Keratinocyte (primary cell): ENCODE data around the gene GEN1. TPM values are rescaled to one million over a fixed set of nuclear protein-coding genes. Genes with fewer than 3 reads are reported as not detected.
A peak's percentile ranks its signal among the peaks of the same experiment; 100 is the strongest.

Experiments
- DNase-seq: peaks from one replicate; pipeline ENCODE4 v3.0.0-alpha.2; 2011; ENCODE audit warnings: low read depth, missing footprints, low spot score
- FAIRE-seq: peaks from 2 replicates; lab custom pipeline; 2011; peaks lifted over from hg19 to GRCh38; lab: Jason Lieb, UNC
- H2AFZ ChIP-seq: 2 replicates; pipeline ENCODE4 v1.6.0; 2012; ENCODE audit warnings: low read length, control low read depth, inconsistent platforms; ENCODE audit not compliant: control insufficient read depth
- H3K27ac ChIP-seq: 2 replicates; pipeline ENCODE4 v1.5.1; 2011; ENCODE audit warnings: low read length; ENCODE audit not compliant: control insufficient read depth, insufficient read depth
- H3K27me3 ChIP-seq: 3 replicates; pipeline ENCODE4 v1.6.0; 2011; ENCODE audit warnings: low read length; ENCODE audit not compliant: control insufficient read depth, insufficient read depth; ENCODE audit errors: extremely low read depth
- H3K36me3 ChIP-seq, 2 experiments: 2 replicates in 1 of 2; 3 replicates in 1 of 2; pipeline ENCODE4 v1.5.1; 2011; ENCODE audit warnings: low read length in 2 of 2, mild to moderate bottlenecking in 1 of 2; ENCODE audit not compliant: control insufficient read depth in 2 of 2, insufficient read depth in 2 of 2; ENCODE audit errors: extremely low read depth in 1 of 2
- H3K4me1 ChIP-seq: 3 replicates; pipeline ENCODE4 v1.5.1; 2011; ENCODE audit warnings: low read length; ENCODE audit not compliant: control insufficient read depth, insufficient read depth; ENCODE audit errors: extremely low read depth
- H3K4me2 ChIP-seq: 3 replicates; pipeline ENCODE4 v1.6.0; 2011; ENCODE audit warnings: low read depth, low read length; ENCODE audit not compliant: control insufficient read depth, insufficient read depth; ENCODE audit errors: extremely low read depth
- H3K4me3 ChIP-seq, 3 experiments: fragments of 200-600 bp in 1 of 3; sonication (generic) in 1 of 3; 2 replicates in 2 of 3; 3 replicates in 1 of 3; pipeline ENCODE4 v1.5.1; 2011 to 2016; ENCODE audit warnings: low read length in 3 of 3, mild to moderate bottlenecking in 3 of 3, control low read depth in 2 of 3, inconsistent platforms in 1 of 3, low read depth in 1 of 3, mixed read lengths in 1 of 3, mixed run types in 1 of 3, moderate library complexity in 1 of 3; ENCODE audit not compliant: control insufficient read depth in 2 of 3, insufficient read depth in 2 of 3; ENCODE audit errors: extremely low read depth in 1 of 3
- H3K79me2 ChIP-seq: 2 replicates; pipeline ENCODE4 v1.6.0; 2012; ENCODE audit warnings: low read length; ENCODE audit not compliant: control insufficient read depth, insufficient read depth
- H3K9ac ChIP-seq: 3 replicates; pipeline ENCODE4 v1.6.0; 2011; ENCODE audit warnings: low read length; ENCODE audit not compliant: control insufficient read depth, insufficient read depth; ENCODE audit errors: extremely low read depth
- H3K9me1 ChIP-seq: 3 replicates; pipeline ENCODE4 v1.6.0; 2011; ENCODE audit warnings: low read length; ENCODE audit not compliant: control insufficient read depth, insufficient read depth; ENCODE audit errors: extremely low read depth
- H3K9me3 ChIP-seq: 2 replicates; pipeline ENCODE4 v1.5.1; 2012; ENCODE audit warnings: low read depth, low read length; ENCODE audit not compliant: control insufficient read depth
- H4K20me1 ChIP-seq: 3 replicates; pipeline ENCODE4 v1.6.0; 2011; ENCODE audit warnings: low read length; ENCODE audit not compliant: control insufficient read depth, insufficient read depth; ENCODE audit errors: extremely low read depth
- EZH2 ChIP-seq: IDR thresholded peaks from one replicate; pipeline ENCODE4 v1.6.1; 2012; ENCODE audit warnings: inconsistent platforms, mild to moderate bottlenecking, low read length, moderate library complexity
- dilution Hi-C: fragments of 300-500 bp; cut with MboI; formaldehyde crosslinking; loops from one replicate; pipeline ENCODE4 v1.7.0; 2020; ENCODE audit warnings: low sequenced_read_pairs; ENCODE audit not compliant: extremely low pct_ligation_motif_present
- polyA plus RNA-seq, 5 experiments: library from polyadenylated mRNA; depleted of rRNA in 3 of 5; stranded (reverse) in 3 of 5; stranded (forward) in 1 of 5; unstranded in 1 of 5; fragments of >200 nt; gene quantifications; 1 replicate in 1 of 5; 2 replicates in 3 of 5; 3 replicates in 1 of 5; pipeline versions ENCODE4 v1.2.1 to v1.2.3, GENCODE V29; 2011 to 2012; ENCODE audit warnings: missing spikeins in 2 of 5, low read depth in 1 of 5, low replicate concordance in 1 of 5
- TF ChIP-seq, protein P1 (sequence below), 3 experiments: IDR thresholded peaks in 1 of 3; conservative IDR thresholded peaks in 1 of 3; optimal IDR thresholded peaks in 1 of 3; 2 replicates in 2 of 3; 3 replicates in 1 of 3; pipeline versions ENCODE3 to v1.5.1; 2011; ENCODE audit warnings: low read length in 3 of 3, mild to moderate bottlenecking in 3 of 3, moderate library complexity in 2 of 3, control low read depth in 1 of 3, inconsistent platforms in 1 of 3; ENCODE audit not compliant: insufficient read depth in 2 of 3; ENCODE audit errors: extremely low read depth in 1 of 3

GEN1 gene
- polyA plus RNA-seq, 1 donor (not counting 4 experiments of a cell fraction or from before 2014, with no cell fraction given) = 17.2 TPM

DNA sequence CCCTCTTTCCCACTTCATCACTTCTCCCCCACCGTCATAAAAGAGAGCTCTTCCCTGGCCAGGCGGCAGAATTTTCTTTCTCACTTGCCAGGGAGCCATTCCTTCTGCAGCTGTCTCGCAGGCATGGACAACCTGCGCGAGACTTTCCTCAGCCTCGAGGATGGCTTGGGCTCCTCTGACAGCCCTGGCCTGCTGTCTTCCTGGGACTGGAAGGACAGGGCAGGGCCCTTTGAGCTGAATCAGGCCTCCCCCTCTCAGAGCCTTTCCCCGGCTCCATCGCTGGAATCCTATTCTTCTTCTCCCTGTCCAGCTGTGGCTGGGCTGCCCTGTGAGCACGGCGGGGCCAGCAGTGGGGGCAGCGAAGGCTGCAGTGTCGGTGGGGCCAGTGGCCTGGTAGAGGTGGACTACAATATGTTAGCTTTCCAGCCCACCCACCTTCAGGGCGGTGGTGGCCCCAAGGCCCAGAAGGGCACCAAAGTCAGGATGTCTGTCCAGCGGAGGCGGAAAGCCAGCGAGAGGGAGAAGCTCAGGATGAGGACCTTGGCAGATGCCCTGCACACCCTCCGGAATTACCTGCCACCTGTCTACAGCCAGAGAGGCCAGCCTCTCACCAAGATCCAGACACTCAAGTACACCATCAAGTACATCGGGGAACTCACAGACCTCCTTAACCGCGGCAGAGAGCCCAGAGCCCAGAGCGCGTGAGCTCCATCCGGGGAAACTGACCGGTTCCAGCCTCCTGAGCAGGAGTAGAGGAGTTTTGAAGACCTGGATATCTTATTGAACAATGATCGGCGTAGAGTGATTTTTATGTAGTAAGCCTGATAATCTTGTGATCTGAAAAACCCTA lies 62.7 kb downstream of the GEN1 start, which contains the start of gene MSGN1:
MSGN1 (plus strand) TSS at position 65 of the 850 bp plus-strand sequence; CDS start at position 124, 59 bp downstream.
- H3K36me3 ChIP-seq = no peaks in the 10 kb centered on the region
- peak within 1 kb of the TSS; percentile 64 for H3K9ac ChIP-seq
- peak within 1 kb of the TSS; percentile 51 for H2AFZ ChIP-seq
- peak within 1 kb of the TSS; percentile 96 for H3K27ac ChIP-seq
- peaks cover 46% of the 10 kb centered on the region for H3K4me1 ChIP-seq
- peak within 1 kb of the TSS in 2 of 3 experiments; percentile 12 to 16 for H3K4me3 ChIP-seq
- TF ChIP-seq, protein P1, sequence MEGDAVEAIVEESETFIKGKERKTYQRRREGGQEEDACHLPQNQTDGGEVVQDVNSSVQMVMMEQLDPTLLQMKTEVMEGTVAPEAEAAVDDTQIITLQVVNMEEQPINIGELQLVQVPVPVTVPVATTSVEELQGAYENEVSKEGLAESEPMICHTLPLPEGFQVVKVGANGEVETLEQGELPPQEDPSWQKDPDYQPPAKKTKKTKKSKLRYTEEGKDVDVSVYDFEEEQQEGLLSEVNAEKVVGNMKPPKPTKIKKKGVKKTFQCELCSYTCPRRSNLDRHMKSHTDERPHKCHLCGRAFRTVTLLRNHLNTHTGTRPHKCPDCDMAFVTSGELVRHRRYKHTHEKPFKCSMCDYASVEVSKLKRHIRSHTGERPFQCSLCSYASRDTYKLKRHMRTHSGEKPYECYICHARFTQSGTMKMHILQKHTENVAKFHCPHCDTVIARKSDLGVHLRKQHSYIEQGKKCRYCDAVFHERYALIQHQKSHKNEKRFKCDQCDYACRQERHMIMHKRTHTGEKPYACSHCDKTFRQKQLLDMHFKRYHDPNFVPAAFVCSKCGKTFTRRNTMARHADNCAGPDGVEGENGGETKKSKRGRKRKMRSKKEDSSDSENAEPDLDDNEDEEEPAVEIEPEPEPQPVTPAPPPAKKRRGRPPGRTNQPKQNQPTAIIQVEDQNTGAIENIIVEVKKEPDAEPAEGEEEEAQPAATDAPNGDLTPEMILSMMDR (optimal IDR thresholded peaks at IDR 0.05 in 1 of 3, IDR thresholded peaks at IDR 0.05 in 1 of 3, conservative IDR thresholded peaks at IDR 0.05 in 1 of 3; ENCODE audit: extremely low read depth in 1 of 3, insufficient read depth in 2 of 3, low read length in 3 of 3) = no peak
- no peak for TF ChIP-seq EZH2
- H3K9me1 ChIP-seq = no peaks in the 10 kb centered on the region
- FAIRE-seq (no peak), DNase-seq (no peak)
- H3K4me2 ChIP-seq = peak within 1 kb of the TSS; percentile 79
- dilution Hi-C loops = no loop called here
- H3K27me3 ChIP-seq = no peaks in the 10 kb centered on the region
- H3K79me2 ChIP-seq = no peaks in the 10 kb centered on the region
- H3K9me3 ChIP-seq = no peaks in the 10 kb centered on the region
- no peaks in the 10 kb centered on the region for H4K20me1 ChIP-seq

DNA sequence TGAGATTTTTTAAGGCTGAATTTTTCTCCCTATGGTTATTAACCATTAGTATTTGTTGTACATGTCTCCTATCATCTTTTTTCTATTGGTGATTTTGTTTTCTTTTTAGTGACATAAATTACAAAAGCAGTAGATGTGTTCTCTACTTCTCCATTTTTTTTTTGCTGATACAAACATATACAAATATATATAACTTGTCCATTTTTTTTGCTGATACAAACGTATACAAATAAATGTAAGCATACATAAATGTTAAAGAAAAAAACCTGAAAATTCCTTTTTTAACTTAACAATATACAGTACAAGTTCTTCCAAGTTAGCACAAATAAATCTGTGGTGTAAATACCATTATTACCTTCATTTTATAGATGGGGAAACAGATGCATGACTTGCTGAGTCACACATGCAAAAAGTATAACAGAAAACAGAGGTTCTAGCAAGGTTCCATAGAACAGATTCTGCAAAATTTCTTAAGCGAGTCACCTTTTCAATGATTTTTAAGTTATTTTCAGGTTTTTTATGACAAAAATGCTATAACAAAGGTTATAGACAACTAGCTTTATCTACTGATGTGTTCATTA lies 64.4 kb downstream of the GEN1 start:
- Histone ChIP-seq H3K4me3 (no peak overlapping the region), H3K79me2 (no peaks in the 10 kb centered on the region), H3K4me1 (peaks cover 35% of the 10 kb centered on the region), H3K9ac (no peak overlapping the region), H3K36me3 (no peaks in the 10 kb centered on the region), H3K9me3 (no peaks in the 10 kb centered on the region), H3K27ac (no peak overlapping the region), H3K4me2 (no peak overlapping the region), H2AFZ (no peak overlapping the region), H4K20me1 (no peaks in the 10 kb centered on the region), H3K27me3 (no peaks in the 10 kb centered on the region), H3K9me1 (no peaks in the 10 kb centered on the region)
- no peak for DNase-seq
- TF ChIP-seq, protein P1 (optimal IDR thresholded peaks at IDR 0.05 in 1 of 3, IDR thresholded peaks at IDR 0.05 in 1 of 3, conservative IDR thresholded peaks at IDR 0.05 in 1 of 3; ENCODE audit: extremely low read depth in 1 of 3, insufficient read depth in 2 of 3, low read length in 3 of 3) = no peak
- no peak for TF ChIP-seq EZH2
- dilution Hi-C loops = no loop called here
- FAIRE-seq = no peak
